ENCODE measurements around the gene VWCE. TPM values are rescaled to one million over a fixed set of nuclear protein-coding genes. Genes with fewer than 3 reads are reported as not detected.

The VWCE gene
- total RNA-seq, 6 donors from 2014 or later = 0.40 to 10.5 (median 0.79) TPM

DNA sequence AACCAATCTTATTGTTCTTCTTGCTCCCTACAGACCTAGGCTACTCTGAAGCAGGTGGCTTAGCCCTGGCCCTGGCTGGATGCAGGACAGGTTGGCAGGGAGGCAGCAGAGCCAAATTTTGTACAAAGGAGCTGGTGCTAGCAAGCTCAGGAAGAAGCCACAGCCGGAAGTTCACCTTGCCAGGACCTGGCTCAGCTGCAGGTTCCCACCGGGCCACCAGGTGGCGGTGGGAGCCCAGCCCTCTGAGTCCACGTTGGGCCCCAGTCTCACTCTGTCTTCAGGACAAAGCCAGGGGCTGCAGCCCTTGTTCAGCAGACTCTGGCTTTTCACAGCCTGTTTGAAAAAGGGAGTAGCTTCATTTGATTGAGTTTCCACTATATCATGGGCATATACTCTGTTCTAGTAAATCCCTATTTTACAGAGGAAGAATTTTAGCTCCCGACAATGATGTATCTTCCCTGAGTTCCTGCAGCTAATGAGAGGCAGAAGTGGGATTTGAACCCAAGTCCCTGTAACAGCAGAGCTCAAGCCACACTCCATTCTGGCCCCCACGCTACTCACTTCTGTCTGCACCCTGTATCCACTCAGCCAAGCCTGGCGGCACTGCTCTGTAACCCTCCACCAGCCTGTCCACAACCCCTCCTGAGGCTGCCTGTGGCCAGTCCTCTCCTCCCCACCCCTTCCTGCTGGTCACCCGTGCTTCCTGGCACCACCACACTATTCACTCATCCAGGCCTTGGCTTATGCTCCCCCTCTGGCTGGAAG, 41.2 kb upstream of the VWCE start:
- DNase-seq = peak; percentile 87 to 94
- Histone ChIP-seq H3K4me1 (peaks cover 20 to 25% (median 22%) of the 10 kb centered on the region in 4 donors), H3K27me3 (no peaks in the 10 kb centered on the region), H3K4me3 (no peak overlapping the region), H3K27ac (peak overlapping the region in 3 of 4 donors; percentile 63 to 74 (median 73)), H3K9me3 (no peaks in the 10 kb centered on the region), H3K36me3 (peaks cover 0 to 13% (median 4%) of the 10 kb centered on the region in 4 donors)
- WGBS, 2 donors = 30 to 42% methylated on average over 6 to 8 of the region's 8 CpGs
- peak; percentile 76 to 80 for ATAC-seq (ENCODE audit: low FRiP score in 2 of 2)
- TF ChIP-seq, protein P1, sequence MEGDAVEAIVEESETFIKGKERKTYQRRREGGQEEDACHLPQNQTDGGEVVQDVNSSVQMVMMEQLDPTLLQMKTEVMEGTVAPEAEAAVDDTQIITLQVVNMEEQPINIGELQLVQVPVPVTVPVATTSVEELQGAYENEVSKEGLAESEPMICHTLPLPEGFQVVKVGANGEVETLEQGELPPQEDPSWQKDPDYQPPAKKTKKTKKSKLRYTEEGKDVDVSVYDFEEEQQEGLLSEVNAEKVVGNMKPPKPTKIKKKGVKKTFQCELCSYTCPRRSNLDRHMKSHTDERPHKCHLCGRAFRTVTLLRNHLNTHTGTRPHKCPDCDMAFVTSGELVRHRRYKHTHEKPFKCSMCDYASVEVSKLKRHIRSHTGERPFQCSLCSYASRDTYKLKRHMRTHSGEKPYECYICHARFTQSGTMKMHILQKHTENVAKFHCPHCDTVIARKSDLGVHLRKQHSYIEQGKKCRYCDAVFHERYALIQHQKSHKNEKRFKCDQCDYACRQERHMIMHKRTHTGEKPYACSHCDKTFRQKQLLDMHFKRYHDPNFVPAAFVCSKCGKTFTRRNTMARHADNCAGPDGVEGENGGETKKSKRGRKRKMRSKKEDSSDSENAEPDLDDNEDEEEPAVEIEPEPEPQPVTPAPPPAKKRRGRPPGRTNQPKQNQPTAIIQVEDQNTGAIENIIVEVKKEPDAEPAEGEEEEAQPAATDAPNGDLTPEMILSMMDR (IDR thresholded peaks at IDR 0.05) = peak; percentile 95 to 97 (median 96)
- no peak for TF ChIP-seq EP300 (IDR thresholded peaks at IDR 0.05)

DNA sequence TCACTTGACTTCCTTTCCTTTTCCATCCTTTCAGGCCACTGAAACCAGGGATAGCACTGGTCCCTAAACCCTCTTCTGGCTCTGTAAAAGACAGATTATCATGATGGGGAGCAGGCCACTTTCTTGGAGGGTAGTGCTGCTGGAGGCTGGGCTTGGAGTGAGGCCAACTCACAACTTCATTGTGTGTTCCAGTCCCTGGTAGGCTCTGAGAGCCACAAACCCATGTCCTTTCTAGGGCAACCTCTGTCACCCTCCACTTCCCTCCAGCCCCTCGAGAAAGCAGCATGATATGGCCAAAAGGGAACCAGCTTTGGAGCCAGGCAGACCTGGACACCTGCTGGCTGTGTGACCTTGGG, 40.2 kb upstream of the VWCE start:
- 56 to 100% methylated on average over 1 of the region's 1 CpG for WGBS, 2 donors
- no peak for TF ChIP-seq POLR2AphosphoS5 (IDR thresholded peaks at IDR 0.05)
- no peak for TF ChIP-seq EP300 (IDR thresholded peaks at IDR 0.05)
- no peak for TF ChIP-seq POLR2A (IDR thresholded peaks at IDR 0.05)
- TF ChIP-seq, protein P1 (IDR thresholded peaks at IDR 0.05) = no peak
- no peaks in the 10 kb centered on the region for H3K27me3 ChIP-seq
- peak overlapping the region in 1 of 4 donors; percentile 73 for H3K27ac ChIP-seq
- H3K36me3 ChIP-seq = peaks cover 0 to 13% (median 4%) of the 10 kb centered on the region in 4 donors
- ATAC-seq (ENCODE audit: low FRiP score in 2 of 2) (no peak), DNase-seq (no peak)
- H3K4me1 ChIP-seq = peaks cover 24 to 33% (median 30%) of the 10 kb centered on the region in 4 donors
- H3K4me3 ChIP-seq = no peak overlapping the region
- no peaks in the 10 kb centered on the region for H3K9me3 ChIP-seq

DNA sequence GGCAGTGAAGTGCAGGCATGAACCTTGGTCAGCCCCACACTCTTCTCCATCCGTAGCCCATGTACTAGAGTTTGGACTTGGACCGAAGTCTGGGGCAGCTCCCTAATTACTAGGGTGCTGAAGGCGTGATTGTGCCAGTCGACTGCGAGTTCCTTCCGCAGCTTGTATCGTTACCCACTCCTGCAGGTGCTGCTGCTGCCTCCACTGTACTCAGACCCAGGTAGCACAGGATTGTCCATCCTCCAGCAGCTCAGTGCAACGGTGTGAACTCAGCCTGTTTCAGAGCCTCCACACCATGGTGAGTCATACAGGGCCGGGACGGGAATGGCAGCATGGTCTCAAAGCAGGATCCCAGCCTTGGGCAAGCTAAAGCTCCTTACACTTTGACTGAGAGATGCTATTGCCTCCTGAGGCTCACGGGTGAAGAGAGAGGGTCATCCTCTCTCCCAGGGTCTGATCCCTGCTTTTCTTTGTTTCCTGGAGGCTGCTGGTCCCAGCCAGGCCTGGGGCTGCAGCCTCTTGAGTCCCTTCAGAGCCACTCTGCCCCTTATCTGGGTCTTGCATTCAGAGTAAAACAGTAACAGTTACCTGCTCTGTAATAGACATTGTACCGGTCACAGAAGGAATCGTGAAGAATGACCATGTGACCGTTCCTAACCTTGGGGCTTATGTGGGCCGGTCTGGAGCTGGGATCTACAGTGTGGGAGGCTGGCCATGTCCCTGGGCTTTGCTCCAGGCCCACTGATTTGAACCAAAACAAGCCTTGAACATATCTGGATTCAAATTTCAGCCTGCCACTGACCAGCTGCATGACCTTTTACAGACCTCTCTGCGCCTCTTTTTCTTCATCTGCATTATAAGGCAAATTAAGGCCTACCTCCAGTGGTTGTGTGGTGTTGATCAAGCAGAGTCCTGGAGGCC, 39.6 kb upstream of the VWCE start:
- no peaks in the 10 kb centered on the region for H3K9me3 ChIP-seq
- H3K27ac ChIP-seq = peak overlapping the region in 2 of 4 donors; percentile 73 to 96
- TF ChIP-seq, protein P1 (IDR thresholded peaks at IDR 0.05) = no peak
- TF ChIP-seq POLR2AphosphoS5 (IDR thresholded peaks at IDR 0.05) = no peak
- no peak for TF ChIP-seq EP300 (IDR thresholded peaks at IDR 0.05)
- TF ChIP-seq POLR2A (IDR thresholded peaks at IDR 0.05) = no peak
- WGBS, 2 donors = 90 to 96% methylated on average over 15 to 16 of the region's 16 CpGs
- H3K36me3 ChIP-seq = peaks cover 0 to 17% (median 4%) of the 10 kb centered on the region in 4 donors
- peaks cover 24 to 34% (median 31%) of the 10 kb centered on the region in 4 donors for H3K4me1 ChIP-seq
- no peaks in the 10 kb centered on the region for H3K27me3 ChIP-seq
- ATAC-seq (ENCODE audit: low FRiP score in 2 of 2) (no peak), DNase-seq (no peak)
- no peak overlapping the region for H3K4me3 ChIP-seq

DNA sequence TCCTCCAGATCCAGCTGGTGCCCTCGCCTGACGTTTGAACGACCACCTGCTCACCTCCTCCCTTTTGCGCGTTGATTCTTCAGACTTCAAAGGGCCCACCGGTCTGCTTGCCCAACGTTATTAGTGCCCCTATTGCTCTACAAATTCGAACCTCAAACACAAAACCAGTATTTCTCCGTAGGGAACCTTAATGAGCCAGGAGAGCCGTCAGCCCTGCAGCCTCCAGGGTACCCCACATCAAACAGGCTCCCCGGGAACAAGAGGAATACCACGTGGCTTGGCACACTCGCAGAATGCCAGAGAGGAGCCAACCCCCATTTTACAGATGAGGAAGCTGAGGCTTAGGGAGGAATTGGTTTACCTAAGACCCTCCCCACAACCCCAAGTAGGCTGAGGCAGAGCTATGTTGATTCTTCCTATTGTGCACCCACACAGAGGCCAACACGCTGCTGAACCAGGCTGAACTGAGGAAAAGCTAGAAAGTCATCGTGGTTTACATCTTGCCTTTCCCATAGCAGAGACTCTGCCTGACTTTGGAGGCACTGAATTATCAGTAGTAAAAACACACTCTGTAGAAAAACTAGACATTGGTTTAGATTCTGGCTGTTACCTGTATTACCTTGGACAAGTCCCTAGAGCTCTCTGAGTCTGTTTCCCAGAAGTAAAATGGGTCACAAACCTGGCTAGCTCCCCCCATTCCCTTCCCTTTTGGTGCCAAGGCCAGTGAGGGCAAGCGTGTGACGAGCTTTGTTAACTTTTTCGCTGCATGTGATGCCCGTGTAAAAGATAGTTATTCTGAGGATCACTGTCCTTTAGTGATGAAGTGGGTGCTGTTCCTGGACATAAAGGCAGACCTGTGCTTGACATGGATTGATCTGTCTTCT, 38.7 kb upstream of the VWCE start:
- WGBS, 2 donors = 29 to 35% methylated on average over 15 to 18 of the region's 19 CpGs

More for the DNA sequence above, 38.7 kb upstream of the VWCE start:
- Histone ChIP-seq H3K4me1 (peaks cover 24 to 34% (median 31%) of the 10 kb centered on the region in 4 donors), H3K27me3 (no peaks in the 10 kb centered on the region), H3K36me3 (peaks cover 5 to 18% (median 9%) of the 10 kb centered on the region in 4 donors), H3K4me3 (peak overlapping the region; percentile 56 to 98 (median 84)), H3K9me3 (no peaks in the 10 kb centered on the region), H3K27ac (peak overlapping the region; percentile 84 to 96 (median 91))
- no peak for TF ChIP-seq EP300 (IDR thresholded peaks at IDR 0.05)
- ATAC-seq (ENCODE audit: low FRiP score in 2 of 2) (no peak), DNase-seq (no peak)

All from upper lobe of left lung (tissue), 6 donors.